Transverse colon (tissue), 3 donors: ENCODE measurements around the gene NAMPT.
"Not testable (repeated sequence)": the region's sequence is repeated elsewhere in the genome, so short reads cannot be mapped to it uniquely, and the experiment has no call there.

ENCODE experiments used
- CTCF ChIP-seq, 5 experiments: fragments of 200-600 bp in 3 of 5; fragments of 450-650 bp in 2 of 5; sonication (generic) in 3 of 5; IDR thresholded peaks; 1 replicate in 2 of 5; 2 replicates in 3 of 5; pipeline ENCODE4 v1.5.1; 2016 to 2017; ENCODE audit warnings: antibody characterized with exemption in 5 of 5, inconsistent platforms in 3 of 5, mild to moderate bottlenecking in 2 of 5, moderate library complexity in 1 of 5
- POLR2A ChIP-seq: fragments of 450-650 bp; IDR thresholded peaks from one replicate; pipeline ENCODE4 v1.6.1; 2016; ENCODE audit warnings: antibody characterized with exemption, mild to moderate bottlenecking, moderate library complexity

- TF ChIP-seq POLR2A; CTCF (IDR thresholded peaks at IDR 0.05): not testable (repeated sequence)
These were observed 75.8 kb downstream of the NAMPT start for GRCh38 chr7:106208944-106209343.
